HepG2 (cell line): ENCODE results near the gene MEX3B.

Experiments
- ATF2 ChIP-seq: sonication (generic); formaldehyde crosslinking; IDR thresholded peaks from 2 replicates; pipeline ENCODE4 v1.4.0; 2020; ENCODE audit warnings: missing genetic modification reagents
- CREB3 ChIP-seq: sonication (generic); formaldehyde crosslinking; IDR thresholded peaks from 2 replicates; pipeline ENCODE4 v1.5.0; 2020; ENCODE audit warnings: missing genetic modification reagents
- CTCF ChIP-seq: sonication (generic); formaldehyde crosslinking; IDR thresholded peaks from 2 replicates; pipeline ENCODE4 v1.5.0; 2020; ENCODE audit warnings: mild to moderate bottlenecking, missing genetic modification reagents, moderate library complexity
- EP300 ChIP-seq, 3 experiments: sonication (generic) in 1 of 3; formaldehyde crosslinking in 1 of 3; IDR thresholded peaks; 2 replicates each; pipeline versions ENCODE4 v1.5.1 to v1.6.1; 2011 to 2020; ENCODE audit warnings: low read depth in 2 of 3, low read length in 2 of 3, borderline replicate concordance in 1 of 3, improper control_type of control experiment in 1 of 3, mild to moderate bottlenecking in 1 of 3, missing genetic modification reagents in 1 of 3, moderate library complexity in 1 of 3
- EZH2 ChIP-seq: conservative IDR thresholded peaks from 2 replicates; pipeline ENCODE4 v1.6.1; 2012; ENCODE audit warnings: mild to moderate bottlenecking, low read depth, low read length, moderate library complexity
- POLR2AphosphoS5 ChIP-seq: IDR thresholded peaks from 2 replicates; pipeline ENCODE4 v1.6.1; 2012; ENCODE audit warnings: low read depth, low read length
- SMAD9 ChIP-seq: sonication (generic); formaldehyde crosslinking; IDR thresholded peaks from 2 replicates; pipeline ENCODE4 v1.5.1; 2020; ENCODE audit warnings: mild to moderate bottlenecking, missing genetic modification reagents
- THRA ChIP-seq: sonication (generic); formaldehyde crosslinking; IDR thresholded peaks from 2 replicates; pipeline ENCODE4 v1.4.0; 2020; ENCODE audit warnings: missing genetic modification reagents, borderline replicate concordance
- ZBTB20 ChIP-seq: sonication (generic); formaldehyde crosslinking; IDR thresholded peaks from 2 replicates; pipeline ENCODE4 v1.8.1; 2023; ENCODE audit warnings: missing genetic modification reagents, low read depth, mild to moderate bottlenecking, borderline replicate concordance
- ZNF282 ChIP-seq: fragments of 450-650 bp; IDR thresholded peaks from 2 replicates; pipeline ENCODE4 v1.6.1; 2018; ENCODE audit not compliant: partially characterized antibody

GRCh38 chr15:82040862-82041261 is 5.0 kb downstream of the MEX3B start:
- TF ChIP-seq CTCF (no peak), POLR2AphosphoS5 (no peak), ATF2 (CRISPR knock-in tag) (no peak), ZBTB20 (no peak), THRA (no peak), CREB3 (CRISPR knock-in tag) (no peak), EZH2 (no peak), SMAD9 (no peak), ZNF282 (no peak), EP300 (IDR thresholded peaks at IDR 0.05; ENCODE audit: low read depth in 2 of 2, low read length in 2 of 2) (no peak), EP300 (CRISPR knock-in tag; IDR thresholded peaks at IDR 0.05; ENCODE audit: borderline replicate concordance) (no peak)
